Measurements from ENCODE around the gene KIF26B. TPM values are rescaled to one million over a fixed set of nuclear protein-coding genes. Genes with fewer than 3 reads are reported as not detected.

KIF26B gene
- total and polyA plus RNA-seq, 2 of the 4 experiments (the other 2 are of a cell fraction): 0.53 to 0.54 TPM

- Histone ChIP-seq H3K56ac (ENCODE audit: extremely low read depth, insufficient read depth, low read length) (no peak overlapping the region), H3K4me3 (ENCODE audit: insufficient read depth, low read depth, low read length) (no peak overlapping the region), H2BK120ac (ENCODE audit: low read depth, low read length) (no peak overlapping the region), H2AFZ (replicated peaks; ENCODE audit: low read length, poor library complexity) (no peak overlapping the region), H3K9me3 (ENCODE audit: control insufficient read depth, insufficient read depth, low read length) (peaks cover under 1% of the 10 kb centered on the region; the same call in 1 of the 2 replicates), H3K14ac (replicated peaks; ENCODE audit: low read depth, low read length) (no peak overlapping the region), H3K9ac (ENCODE audit: low read depth, low read length) (no peak overlapping the region), H3K23ac (ENCODE audit: low read depth, low read length) (no peak overlapping the region), H4K20me1 (ENCODE audit: insufficient read depth, low read length) (no peaks in the 10 kb centered on the region), H2BK5ac (ENCODE audit: low read depth, low read length, poor library complexity, severe bottlenecking) (no peak overlapping the region), H4K5ac (ENCODE audit: low read depth, low read length) (no peak overlapping the region), H2AK5ac (ENCODE audit: low read depth, low read length) (no peak overlapping the region), H4K91ac (ENCODE audit: insufficient read depth, low read depth, low read length) (no peak overlapping the region), H3K27ac (ENCODE audit: insufficient read depth, low read length) (no peak overlapping the region), H3K18ac (ENCODE audit: low read depth, low read length) (no peak overlapping the region), H3K36me3 (ENCODE audit: control insufficient read depth, insufficient read depth, low read length) (no peaks in the 10 kb centered on the region; the same call in 1 of the 2 replicates), H3K4me1 (ENCODE audit: control insufficient read depth, insufficient read depth, low read length) (no peaks in the 10 kb centered on the region), H2AK9ac (replicated peaks; ENCODE audit: low read depth, low read length, poor library complexity) (no peak overlapping the region), H4K8ac (ENCODE audit: low read depth in 2 of 2, low read length in 2 of 2) (no peak overlapping the region), H3K4ac (ENCODE audit: low read depth, low read length) (no peak overlapping the region), H2BK20ac (ENCODE audit: low read depth, low read length) (no peak overlapping the region), H2BK15ac (ENCODE audit: low read depth, low read length) (no peak overlapping the region), H3K27me3 (ENCODE audit: control insufficient read depth, insufficient read depth, low read length) (no peaks in the 10 kb centered on the region), H3K79me1 (ENCODE audit: low read depth in 1 of 2, low read length in 2 of 2) (no peaks in the 10 kb centered on the region; a peak in 1 of 4 replicates), H3K4me2 (ENCODE audit: low read depth, low read length) (no peak overlapping the region), H3K9me1 (ENCODE audit: insufficient read depth, low read length) (no peaks in the 10 kb centered on the region)
- ATAC-seq (ENCODE audit: low read depth) (no peak), DNase-seq (no peak)
- intact Hi-C loops (cut with micrococcal nuclease): no loop called here
- CTCF ChIA-PET: no interaction called here
- no CpG with 5 or more reads among the region's 7 CpGs for WGBS, 2 experiments (ENCODE audit: extremely low coverage in 2 of 2, insufficient read length in 1 of 2)
- TF ChIP-seq BHLHE40 (IDR thresholded peaks at IDR 0.05; ENCODE audit: low read depth, low read length) (no peak), NFE2L2 (IDR thresholded peaks at IDR 0.05; ENCODE audit: low read depth, low read length) (no peak), MAZ (IDR thresholded peaks at IDR 0.05; ENCODE audit: borderline replicate concordance, low read depth, low read length) (no peak), CHD1 (IDR thresholded peaks at IDR 0.05; ENCODE audit: low read depth, low read length) (no peak), CEBPB (IDR thresholded peaks at IDR 0.05; ENCODE audit: low read depth, low read length) (no peak), FOS (IDR thresholded peaks at IDR 0.05; ENCODE audit: low read depth, low read length) (no peak), MXI1 (IDR thresholded peaks at IDR 0.05; ENCODE audit: borderline replicate concordance, low read depth, low read length) (no peak), ELK1 (IDR thresholded peaks at IDR 0.05; ENCODE audit: borderline replicate concordance, low read depth, low read length) (no peak), RFX5 (IDR thresholded peaks at IDR 0.05; ENCODE audit: low read depth, low read length) (no peak)
- TF ChIP-seq, protein P1, sequence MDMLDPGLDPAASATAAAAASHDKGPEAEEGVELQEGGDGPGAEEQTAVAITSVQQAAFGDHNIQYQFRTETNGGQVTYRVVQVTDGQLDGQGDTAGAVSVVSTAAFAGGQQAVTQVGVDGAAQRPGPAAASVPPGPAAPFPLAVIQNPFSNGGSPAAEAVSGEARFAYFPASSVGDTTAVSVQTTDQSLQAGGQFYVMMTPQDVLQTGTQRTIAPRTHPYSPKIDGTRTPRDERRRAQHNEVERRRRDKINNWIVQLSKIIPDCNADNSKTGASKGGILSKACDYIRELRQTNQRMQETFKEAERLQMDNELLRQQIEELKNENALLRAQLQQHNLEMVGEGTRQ (IDR thresholded peaks at IDR 0.05; ENCODE audit: low read depth, low read length): no peak
- no TSS peak for BruUV-seq (replicated peaks)
- dilution Hi-C loops (cut with HindIII; ENCODE audit: low sequenced_read_pairs, unreplicated experiment): no loop called here
- POLR2A ChIA-PET (ENCODE audit: unreplicated experiment): no interaction called here
- in situ Hi-C loops (cut with MboI; ENCODE audit: low sequenced_read_pairs): no loop called here
Measured at GRCh38 chr1:245353411-245353810, 198.6 kb downstream of the KIF26B start.

All from IMR-90 (cell line).